Glomerular endothelial cell (primary cell): Measurements from ENCODE around the gene PGD. TPM values are rescaled to one million over a fixed set of nuclear protein-coding genes. Genes with fewer than 3 reads are reported as not detected.
"Not testable (repeated sequence)": the region's sequence is repeated elsewhere in the genome, so short reads cannot be mapped to it uniquely, and the experiment has no call there.

Experiments used
- DNase-seq: peaks from one replicate; pipeline ENCODE4 v3.0.0-alpha.2; 2011; ENCODE audit warnings: low read depth, low spot score; ENCODE audit errors: extremely low read depth
- total RNA-seq: library from RNA; depleted of rRNA; stranded (reverse); fragments of >200 nt; gene quantifications from 2 replicates; pipeline ENCODE4 v1.2.3, GENCODE V29; 2015

Gene PGD
- total RNA-seq, 1 donor from 2014 or later, result 259 TPM

DNA sequence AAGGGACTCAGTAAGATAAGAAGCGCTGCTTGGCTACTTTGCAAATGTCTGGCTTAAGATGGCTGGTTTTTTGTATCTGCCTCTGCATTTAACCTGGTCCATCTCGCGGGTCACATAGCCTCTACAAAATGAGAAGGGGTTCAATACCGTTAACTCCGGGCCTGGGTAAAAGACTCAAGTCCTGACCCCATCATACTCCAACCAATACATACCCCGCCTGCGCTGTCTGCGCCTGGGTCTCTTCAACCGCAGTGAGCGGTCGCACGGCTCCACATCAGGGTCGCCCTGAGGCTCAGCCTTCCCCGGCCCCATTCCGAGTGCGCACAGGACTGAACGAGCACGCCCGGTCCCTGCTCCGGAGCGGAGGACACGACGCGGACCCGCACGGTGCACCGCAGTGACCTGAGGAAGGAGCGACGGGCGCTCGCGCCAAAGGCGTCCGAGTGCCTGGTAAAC lies 558 bp upstream of the PGD start:
- no peak for DNase-seq

DNA sequence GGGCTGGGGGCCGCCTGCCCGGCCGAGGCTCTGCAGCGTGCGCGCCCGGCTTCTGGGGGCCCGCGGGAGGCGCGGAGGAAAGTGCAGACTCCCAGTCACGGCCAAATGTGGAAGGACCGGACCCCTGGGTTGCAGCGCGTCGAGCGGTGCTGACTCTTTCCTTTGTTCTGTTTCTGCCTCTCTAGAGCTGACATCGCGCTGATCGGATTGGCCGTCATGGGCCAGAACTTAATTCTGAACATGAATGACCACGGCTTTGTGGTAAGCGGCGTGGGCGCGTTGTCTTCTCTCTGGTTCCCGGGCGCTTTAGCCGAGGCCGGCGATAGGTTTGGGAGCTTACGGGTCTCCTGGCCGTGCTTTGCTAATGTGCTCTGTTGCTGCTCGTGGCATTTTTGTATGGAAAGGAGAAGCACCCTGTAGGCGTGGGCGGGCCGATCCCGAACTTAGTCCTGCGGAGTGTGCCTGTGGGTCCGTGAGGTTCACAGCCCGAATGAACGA lies 629 bp downstream of the PGD start:
- DNase-seq, result no peak

DNA sequence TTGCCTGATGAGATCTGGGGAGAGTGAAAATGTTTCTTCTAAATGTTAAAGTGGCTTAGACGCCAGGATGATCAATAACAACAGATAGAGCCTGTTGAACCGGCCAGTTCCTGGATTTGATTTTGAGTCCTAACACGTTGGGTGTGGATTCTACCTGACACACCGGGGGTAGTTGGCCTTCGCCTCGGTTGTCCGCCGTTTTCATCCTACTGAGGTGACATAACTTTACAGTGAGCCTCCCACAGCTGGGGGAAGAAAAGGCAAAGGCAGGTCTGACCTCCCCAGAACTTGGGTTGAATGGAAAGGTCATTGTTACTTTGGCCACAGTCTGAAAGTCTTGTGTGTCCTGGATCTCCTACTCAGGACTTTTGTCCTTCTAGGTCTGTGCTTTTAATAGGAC lies 1.1 kb downstream of the PGD start:
- no peak for DNase-seq

DNA sequence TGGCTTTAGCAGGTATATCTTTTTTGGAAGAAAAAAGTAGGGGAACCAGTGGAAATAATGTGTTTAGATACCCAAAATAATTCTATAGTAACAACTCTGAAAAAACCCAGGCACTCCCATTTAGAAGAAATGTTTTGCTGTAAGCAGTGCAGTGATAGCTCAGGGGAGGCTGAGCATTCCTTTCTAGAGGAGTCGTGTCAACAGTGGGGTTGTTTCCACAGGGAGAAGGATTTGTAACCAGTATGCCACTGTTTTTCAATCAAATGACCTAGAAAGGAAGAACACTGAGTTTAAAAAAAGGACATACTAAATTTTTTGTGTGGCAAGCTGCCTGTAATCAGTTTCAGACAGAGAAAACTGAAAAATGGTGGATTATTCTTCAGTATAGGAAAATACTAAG lies 2.4 kb downstream of the PGD start:
- DNase-seq, result no peak

DNA sequence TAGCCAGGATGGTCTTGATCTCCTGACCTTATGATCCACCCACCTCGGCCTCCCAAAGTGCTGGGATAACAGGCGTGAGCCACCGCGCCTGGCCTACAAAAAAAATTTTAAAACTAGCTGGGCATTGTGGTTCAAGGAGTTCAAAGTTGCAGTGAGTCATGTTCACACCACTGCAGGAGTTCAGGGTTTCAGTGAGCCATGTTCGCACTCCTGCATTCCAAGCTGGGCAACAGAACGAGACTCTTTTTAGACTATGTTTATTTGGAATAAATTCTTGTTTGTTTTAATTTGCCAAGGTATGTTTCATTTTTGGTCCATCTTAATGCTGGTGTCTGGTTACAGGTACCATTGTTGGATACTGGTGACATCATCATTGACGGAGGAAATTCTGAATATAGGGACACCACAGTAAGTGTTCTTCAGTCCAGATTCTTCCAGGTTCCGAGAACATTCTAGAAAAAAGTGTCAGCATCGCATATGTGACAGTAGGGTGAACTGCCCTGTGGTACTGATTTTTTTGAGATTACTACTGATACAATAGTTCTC lies 3.9 kb downstream of the PGD start:
- no peak for DNase-seq

DNA sequence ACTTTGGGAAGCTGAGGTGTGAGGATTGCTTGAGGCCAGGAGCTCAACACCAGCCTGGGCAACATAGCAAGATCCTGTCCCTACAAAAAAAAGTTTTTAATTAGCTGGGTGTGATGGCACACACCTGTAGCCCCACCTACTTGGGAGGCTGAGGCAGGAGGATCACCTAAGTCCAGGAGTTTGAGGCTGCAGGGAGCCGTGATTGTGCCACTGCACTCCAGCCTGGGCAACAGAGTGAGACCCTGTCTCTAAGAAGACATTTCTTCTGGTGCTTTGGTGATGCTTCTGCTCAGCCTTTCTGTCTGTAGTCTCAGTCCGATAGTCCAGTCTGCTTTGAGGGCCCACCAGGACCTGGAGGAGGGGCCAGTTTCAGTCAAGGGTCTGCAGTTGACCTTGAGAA lies 8.3 kb downstream of the PGD start:
- no peak for DNase-seq

DNA sequence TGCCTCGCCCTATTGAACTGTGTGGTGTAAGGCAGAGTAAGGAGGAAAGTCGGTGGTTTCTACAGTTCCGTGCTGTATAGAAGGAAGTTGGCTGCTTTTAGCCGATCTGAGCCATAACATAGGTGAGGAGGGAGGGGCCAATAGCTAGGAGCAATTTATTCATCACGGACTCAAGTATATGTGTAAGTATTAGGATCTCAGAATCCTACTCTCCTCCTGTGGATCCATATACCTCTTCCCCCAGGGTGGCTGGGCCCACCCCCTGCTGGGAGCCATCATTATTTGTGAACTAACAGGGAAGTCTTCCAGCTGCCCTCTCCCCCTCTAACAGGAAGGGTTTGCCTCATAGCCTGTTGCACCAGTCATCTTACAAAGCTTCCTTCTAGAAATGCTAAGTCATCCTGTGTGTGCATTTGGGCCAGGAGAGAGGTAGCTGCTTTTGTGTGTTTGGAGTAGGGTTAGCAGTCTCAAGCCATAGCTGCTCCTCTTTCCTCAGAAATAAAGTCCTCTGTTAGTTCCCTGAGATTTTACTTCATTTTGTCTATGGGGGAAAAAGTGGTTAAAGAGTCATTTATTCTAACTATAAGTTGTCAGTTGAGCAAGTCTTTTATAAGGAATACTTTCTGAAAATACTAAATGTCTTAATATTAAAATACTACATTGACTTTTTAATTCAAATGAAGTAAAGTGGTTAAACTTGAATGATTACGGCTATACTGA lies 16.5 kb downstream of the PGD start:
- DNase-seq, result no peak

DNA sequence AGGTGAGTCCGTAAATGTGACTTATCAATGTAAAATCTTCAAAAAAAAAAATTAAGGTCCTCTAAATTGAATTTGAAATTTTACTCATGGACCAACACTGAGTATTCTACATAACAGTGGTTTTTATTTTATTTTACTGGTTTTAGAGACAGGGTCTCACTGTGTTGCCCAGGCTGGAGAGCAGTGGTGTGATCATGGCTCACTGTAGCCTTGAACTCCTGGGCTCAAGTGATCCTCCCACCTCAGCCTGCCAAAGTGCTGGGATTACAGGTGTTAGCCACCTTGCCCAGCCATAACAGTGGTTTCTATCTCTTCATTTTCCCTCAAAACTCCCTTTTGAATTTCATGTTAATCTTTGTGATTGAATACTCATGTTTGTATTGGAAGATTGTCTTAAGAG lies 17.1 kb downstream of the PGD start:
- not testable (repeated sequence) for DNase-seq

DNA sequence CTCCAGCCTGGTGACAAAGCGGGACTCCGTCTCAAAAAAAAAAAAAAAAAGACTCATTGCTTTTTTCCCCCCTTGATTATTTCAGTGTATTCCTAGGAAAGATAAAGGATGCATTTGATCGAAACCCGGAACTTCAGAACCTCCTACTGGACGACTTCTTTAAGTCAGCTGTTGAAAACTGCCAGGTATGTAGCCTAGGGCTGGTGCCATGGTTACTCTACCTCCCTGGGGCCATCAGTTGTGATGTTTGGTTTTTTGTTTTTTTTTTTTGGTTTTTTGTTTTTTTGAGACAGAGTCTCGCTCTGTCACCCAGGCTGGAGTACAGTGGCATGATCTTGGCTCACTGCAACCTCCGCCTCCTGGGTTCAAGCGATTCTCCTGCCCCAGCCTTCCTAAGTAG lies 19.9 kb downstream of the PGD start:
- not testable (repeated sequence) for DNase-seq

DNA sequence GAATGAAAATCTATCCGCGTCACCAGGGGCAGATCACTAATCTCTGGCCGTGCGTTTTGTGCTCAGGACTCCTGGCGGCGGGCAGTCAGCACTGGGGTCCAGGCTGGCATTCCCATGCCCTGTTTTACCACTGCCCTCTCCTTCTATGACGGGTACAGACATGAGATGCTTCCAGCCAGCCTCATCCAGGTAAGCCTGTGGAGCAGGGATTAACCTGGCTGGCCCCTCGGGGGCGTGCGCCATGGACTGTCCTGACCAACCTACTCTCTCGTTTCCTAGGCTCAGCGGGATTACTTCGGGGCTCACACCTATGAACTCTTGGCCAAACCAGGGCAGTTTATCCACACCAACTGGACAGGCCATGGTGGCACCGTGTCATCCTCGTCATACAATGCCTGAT lies 20.5 kb downstream of the PGD start:
- DNase-seq, result no peak

DNA sequence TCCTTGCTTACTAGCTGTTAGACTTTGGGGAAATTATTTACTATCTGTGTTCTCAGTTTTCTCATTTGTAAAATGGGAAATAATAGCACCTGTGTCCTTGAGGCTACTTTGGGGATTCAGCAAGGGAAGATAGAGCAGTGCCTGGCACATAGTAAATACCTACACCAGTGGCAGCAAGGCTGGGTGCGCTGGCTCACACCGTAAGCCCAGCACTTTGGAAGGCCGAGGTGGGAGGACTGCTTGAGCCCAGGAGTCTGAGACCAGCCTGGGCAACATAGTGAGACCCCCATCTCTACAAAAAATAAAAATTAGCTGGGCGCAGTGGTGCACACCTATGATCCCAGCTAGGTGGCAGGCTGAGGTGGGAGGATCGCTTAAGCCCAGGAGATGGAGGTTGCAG lies 22.8 kb downstream of the PGD start:
- DNase-seq, result no peak

DNA sequence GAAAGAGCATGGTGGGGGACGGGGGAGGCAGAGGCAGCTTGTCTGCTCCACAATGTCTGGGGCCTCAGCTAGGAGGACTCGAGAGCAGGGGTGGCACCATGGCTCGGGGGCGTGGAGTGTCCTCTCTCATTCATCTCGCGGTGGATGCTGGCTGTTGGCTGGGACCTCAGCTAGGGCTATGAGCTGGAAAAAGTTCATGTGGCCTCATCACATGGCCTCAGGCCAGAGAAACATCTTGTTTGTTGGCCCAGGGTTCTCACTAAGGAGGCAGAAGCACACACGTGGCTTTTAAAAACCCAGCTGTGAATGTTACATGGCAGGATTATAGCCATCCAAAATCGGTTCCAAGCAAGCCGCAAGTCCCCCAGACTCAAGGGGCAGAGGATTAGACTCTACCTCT lies 25.2 kb downstream of the PGD start:
- DNase-seq, result no peak

DNA sequence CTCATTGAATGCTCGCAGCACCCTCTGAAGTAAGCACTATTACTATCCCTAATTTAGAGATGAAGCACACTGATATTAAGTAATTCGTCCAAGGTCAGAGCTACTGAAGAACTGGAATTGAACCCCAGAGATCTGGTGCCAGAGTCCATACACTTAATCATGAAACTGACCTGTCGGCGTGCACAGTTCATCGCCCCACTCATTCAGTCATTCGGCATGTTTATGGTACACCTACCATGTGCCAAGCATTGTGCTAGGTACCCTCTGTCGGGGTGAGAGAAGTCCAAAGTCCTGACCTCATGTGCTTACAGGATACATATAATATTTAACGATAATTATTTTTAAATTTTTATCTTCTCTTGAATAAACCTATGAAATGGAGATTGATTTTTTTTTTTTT lies 25.8 kb downstream of the PGD start:
- DNase-seq, result no peak

DNA sequence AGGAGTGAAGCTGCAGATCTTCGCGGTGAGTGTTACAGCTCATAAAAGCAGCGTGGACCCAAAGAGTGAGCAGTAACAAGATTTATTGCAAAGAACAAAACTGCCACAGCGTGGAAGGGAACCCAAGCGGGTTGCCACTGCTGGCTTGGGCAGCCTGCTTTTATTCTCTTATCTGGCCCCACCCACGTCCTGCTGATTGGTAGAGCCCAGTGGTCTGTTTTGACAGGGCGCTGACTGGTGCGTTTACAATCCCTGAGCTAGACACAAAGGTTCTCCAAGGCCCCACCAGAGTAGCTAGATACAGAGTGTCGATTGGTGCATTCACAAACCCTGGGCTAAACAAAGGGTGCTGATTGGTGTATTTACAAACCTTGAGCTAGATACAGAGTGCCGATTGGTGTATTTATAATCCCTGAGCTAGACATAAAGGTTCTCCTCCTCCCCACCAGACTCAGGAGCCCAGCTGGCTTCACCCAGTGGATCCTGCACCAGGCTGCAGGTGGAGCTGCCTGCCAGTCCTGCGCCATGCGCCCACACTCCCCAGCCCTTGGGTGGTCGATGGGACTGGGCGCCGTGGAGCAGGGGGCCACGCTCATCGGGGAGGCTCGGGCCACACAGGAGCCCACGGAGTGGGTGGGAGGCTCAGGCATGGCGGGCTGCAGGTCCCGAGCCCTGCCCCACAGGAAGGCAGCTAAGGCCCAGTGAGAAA lies 27.1 kb downstream of the PGD start:
- DNase-seq, result not testable (repeated sequence)

DNA sequence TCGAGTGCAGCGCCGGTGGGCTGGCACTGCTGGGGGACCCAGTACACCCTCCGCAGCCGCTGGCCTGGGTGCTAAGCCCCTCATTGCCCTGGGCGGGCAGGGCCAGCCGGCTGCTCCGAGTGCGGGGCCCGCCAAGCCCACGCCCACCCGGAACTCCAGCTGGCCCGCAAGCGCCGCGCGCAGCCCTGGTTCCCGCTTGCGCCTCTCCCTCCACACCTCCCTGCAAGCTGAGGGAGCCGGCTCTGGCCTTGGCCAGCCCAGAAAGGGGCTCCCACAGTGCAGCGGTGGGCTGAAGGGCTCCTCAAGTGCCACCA lies 27.6 kb downstream of the PGD start:
- DNase-seq, result not testable (repeated sequence)

DNA sequence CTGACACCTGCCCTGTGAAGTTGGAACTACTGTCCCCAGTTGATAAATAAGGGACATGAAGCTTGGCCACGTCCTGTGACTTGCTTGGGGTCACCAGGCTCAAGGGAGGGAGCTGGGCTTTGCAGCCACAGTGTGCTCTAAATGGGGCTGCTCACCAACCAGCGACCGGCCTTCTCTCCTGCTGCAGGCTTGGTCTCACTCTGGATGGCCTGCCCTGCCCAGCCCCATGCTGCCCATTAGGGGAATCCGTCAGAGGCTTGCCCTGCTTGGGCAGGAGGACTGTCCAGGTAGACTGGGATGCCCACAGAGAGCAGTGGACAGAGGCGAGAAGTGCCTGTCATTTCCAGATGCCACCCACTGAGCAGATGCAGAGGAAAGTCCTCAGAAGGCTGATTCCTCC lies 30.1 kb downstream of the PGD start:
- no peak for DNase-seq

DNA sequence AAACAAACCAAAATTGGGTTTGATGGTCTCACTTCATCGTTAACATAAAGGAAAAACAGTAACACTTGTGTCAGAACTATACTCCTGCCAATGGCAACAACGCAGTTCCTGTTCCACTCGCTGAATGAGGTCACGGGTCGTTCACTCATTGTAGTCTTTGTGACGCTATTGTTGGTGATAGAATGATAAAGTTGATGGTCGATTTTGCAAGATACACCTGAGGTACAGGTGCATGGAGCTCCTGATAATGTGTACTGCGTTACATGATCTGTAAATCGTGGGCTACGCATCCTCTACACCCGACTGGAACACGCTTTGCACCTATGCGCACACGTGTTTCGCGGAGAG lies 31.0 kb downstream of the PGD start:
- DNase-seq, result peak; percentile 52

DNA sequence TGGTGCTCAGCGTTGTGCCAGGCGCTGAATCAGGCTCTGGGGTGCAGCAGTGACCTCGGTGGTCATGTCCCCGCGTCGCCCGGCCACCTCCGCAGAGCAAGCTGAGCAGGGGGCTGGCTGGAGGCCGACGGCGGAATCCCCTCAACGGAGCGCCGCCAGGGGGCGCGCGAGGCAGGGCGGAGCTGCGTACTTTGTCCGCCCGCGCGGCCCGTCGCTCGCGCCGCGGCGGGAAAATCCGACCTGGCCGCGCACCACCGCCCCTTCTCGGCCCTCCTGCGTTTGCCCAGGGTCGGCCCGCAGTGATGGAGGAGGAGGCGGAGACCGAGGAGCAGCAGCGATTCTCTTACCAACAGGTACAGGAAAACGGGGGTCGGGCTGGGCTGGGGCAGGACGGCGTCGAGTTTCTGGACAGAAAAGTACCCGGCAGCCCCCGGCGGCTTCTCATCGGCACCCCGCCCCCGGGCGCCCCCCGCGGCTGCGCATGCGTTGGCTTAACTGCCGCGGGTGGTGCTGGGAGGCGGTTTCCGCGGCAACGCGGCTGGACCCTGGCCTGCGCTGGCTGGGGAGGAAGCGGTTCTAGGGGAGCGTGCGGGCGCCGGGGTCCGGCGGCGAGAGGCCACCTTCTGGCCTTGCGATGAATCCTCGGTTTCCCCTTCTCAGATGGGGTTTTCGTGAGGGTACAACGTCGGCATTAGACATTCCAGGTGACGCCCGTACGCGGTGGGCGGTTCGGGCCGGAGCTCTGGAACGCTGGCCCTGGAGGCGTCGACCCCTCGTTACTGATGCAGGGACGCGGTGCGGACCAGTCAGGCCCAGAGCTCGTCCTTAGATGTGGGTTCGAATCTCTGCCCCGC lies 31.6 kb downstream of the PGD start, which contains the start of gene CENPS:
TSS of gene CENPS (plus strand) at position 218 of the 854 bp plus-strand sequence. CDS start at position 303, 85 bp downstream.
- DNase-seq, result no peak

DNA sequence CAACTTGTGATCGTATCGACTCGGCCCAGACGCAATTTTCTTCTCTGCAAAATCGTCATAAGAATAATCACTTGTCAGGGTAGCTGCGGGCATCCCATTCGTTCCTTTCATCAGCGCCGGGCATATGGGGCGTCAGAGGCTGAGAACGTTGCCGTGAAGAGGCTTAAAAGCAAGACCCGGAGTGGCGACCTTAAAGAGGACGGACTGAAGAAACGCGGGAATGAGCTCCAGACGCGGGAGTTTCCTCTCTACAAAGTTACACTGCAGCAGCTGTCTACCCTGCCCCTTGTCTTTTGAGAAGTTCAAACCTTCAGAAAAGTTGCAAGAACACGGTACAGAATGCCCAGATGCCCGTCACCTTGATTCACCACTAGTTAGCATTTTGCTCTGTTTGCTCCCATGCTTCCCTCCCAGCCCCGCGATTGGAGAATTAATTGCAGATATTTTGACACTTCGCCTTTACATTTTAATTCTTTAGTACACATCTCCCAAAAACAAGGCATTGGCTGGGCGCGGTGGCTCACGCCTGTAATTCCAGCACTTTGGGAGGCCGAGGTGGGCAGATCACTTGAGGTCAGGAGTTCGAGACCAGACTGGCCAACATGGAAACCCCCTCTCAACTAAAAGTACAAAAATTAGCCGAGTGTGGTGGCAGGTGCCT lies 32.3 kb downstream of the PGD start:
- no peak for DNase-seq

DNA sequence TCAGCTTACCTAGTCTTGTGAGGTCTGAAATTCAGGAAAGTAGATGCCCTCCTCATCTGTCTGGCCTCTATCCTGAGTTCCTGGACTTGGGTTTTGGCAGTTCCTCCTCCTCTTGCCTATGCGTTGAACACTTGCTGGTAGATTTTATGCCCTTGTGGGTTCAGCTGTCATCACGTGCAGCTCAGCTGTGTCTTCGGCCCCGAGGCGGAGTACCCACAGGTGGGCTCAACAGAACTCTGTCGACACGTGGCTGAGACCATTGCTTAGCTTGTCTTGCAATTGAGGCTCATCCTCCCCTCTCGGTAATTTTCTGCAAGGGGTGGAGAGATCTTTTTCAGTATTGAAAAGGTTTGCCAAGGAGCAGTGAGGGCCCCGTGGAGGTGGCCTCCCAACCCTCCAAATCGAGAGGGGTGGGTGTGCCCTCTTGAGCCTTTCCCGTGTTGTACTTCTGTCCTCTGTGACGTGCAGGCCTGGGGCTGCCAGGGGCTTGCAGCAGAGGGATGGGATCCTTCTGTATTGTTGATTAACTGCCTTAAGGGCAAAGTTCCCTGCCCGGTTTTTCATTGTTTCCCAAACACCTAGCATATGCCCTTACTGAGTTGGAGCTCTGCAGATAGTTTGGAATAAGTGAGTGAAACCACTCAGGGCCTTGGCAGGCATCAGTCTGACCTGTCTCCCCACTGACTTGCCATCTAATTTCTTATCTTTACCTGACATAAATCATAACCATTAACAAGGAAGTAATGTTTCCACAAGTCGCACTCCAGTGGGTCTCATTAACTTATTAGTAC lies 34.2 kb downstream of the PGD start:
- DNase-seq, result no peak
